ENCODE measurements around the gene PIP4K2A.
"Not testable (repeated sequence)": the region's sequence is repeated elsewhere in the genome, so short reads cannot be mapped to it uniquely, and the experiment has no call there.

The PIP4K2A gene

DNA sequence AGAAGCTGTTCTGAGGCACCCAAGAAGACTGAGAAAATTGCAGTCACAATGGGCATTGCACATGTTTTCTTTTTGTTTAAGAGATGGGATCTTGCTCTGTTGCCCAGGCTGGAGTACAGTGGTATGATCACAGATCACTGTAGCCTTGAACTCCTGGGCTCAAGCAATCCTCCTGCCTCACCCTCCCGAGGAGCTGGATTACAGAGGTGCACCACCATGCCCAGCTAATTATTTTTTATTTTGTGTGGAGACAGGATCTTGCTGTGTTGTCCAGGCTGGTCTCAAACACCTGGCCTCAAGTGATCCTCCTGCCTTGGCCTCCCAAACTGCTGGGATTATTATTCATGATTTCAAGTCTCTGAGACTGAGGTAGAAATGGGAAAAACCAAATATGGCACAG lies 168.7 kb downstream of the PIP4K2A start:
- no peak for DNase-seq

DNA sequence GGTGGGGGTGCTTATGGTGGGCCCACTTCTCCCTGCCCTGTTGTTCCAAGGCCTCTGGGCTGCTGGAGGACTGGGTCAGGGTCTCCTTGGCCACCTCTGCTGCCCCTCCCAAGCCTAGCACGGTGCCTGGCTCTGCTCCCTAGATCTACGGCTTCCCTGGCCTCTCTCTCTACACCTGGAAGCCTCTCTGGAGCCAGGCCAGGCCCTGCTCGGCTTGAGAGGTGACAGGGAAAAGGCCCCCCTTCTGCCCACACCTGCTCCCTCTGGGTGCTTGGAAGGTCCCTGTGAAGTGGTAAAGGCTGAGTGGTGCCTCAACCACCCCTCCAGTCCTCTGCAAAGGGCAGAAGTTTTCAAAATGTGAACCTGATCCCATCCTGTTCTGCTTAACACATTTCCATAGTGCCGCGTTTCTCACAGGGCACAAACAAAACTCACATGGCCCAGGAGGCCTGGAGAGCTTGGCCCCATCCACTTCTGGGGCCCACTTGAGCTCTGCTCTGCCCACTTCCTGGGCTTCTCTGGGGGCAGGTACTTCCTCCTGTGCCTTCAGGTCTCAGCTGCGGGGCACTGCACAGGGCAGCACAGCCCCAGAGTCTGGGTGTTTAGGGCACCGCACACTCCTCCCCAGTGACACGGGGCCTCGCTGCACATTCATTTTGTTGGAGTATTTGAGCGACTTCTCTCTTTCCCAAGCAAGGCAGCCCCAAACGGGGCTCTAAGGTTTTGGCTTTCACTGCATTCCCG lies 169.9 kb downstream of the PIP4K2A start:
- no peak for DNase-seq

DNA sequence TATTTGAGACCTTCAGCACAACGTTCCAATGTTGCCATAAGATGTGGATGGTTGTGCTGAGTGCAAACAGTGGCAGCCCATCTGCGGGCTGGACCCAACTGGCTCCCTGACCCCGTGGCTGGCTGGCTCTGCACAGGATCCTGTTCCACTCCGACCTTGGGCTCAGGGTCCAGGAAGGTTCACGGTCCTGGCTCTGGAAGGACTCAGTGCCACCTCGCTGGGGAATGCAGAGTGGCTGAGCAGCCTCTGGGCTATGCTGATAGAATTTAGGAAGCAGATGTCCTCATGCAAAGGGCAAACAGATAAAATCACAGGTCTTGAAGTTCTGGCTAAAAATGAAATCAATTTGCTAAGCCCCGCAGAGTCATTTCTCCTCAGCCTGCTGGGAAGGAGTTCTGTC lies 171.6 kb downstream of the PIP4K2A start:
- no peak for DNase-seq

DNA sequence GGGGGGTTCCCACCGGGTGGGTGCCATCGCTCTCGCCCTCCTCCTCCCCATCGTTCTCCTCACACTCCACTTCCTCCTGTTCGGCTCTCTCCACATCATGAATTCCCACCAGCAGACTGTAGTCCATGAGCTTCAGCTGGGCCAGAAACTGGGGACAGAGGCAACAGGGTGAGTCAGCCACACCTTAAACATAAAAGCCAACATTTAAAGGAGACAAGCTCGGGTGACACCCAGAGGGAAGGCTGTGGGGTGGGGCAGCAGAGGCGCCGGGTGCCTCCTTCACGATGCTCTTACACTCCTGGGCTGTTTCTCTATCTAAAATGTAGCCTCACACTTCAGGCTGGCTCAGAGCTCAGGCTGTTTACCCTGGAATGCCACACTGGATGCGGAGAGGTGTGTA lies 172.5 kb downstream of the PIP4K2A start:
- no peak for DNase-seq

DNA sequence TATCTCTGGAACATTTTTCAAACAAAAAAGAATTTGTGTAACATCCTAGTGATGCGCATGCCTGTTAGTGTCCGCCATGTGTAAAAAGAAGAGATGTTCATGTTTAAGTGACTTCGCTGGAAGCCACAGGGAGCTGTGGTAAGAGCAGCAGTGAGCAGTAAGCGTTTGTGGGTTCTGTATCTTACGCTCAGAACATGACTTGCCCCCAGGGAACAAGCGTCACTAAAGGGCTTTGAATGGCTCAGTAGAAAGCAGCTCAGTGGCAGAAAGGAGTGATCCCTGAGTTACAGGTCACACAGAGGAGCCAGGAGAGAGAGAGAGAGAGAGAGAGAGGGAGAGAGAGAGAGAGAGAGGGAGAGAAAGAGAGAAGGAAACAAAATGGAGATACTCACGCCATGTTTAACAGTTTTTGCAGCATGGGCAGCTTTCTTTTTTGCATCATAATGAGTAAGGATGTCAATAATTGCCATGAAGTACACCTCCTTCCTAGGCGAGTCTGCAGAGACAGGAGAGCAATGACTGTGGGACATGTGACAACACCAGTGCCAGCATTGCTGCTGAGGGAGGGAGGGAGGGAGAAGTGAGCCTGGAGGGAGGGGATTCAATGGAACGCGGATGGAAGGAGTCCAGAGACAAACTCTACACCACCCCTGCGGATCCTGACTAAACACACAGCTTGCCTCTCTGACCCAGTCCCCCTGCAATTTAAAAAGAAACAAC lies 174.6 kb downstream of the PIP4K2A start:
- DNase-seq: no peak

DNA sequence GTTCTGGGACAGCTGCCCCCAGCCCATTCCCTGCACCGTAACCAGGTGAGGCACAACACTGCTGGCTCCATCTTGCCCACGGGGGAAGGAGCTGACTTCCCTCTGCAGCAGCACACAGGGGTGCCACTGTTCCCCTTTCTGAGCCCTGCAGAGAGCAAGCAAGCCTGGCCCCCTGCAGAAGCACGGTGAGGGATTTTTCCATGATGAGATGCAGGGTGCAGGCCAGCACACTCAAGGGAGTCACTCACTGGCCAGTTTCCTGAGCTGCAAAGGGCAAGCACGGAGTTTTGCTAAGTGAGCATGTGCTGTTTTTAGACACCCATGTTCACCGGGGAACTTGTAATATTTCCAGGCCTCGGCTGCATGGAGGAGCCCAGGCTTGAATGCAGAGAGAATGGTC lies 176.6 kb downstream of the PIP4K2A start:
- DNase-seq: no peak

DNA sequence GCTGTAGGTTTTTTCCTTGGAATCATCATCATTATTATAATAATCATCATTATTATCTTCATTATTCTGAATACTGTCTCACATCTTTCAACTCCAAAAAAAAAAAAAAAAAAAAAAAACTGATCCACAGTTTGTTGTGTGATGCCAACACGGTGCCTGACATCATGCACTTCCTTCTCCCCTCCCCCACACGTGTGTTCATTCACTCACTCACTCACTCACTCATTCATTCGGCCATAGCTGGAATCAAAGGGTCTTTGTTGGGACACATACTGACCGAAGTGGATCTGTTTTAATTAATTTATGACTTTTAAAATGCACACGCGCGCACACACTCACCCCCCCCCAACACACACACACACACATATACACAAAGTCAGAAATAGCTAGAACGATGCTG lies 177.8 kb downstream of the PIP4K2A start:
- DNase-seq: no peak

DNA sequence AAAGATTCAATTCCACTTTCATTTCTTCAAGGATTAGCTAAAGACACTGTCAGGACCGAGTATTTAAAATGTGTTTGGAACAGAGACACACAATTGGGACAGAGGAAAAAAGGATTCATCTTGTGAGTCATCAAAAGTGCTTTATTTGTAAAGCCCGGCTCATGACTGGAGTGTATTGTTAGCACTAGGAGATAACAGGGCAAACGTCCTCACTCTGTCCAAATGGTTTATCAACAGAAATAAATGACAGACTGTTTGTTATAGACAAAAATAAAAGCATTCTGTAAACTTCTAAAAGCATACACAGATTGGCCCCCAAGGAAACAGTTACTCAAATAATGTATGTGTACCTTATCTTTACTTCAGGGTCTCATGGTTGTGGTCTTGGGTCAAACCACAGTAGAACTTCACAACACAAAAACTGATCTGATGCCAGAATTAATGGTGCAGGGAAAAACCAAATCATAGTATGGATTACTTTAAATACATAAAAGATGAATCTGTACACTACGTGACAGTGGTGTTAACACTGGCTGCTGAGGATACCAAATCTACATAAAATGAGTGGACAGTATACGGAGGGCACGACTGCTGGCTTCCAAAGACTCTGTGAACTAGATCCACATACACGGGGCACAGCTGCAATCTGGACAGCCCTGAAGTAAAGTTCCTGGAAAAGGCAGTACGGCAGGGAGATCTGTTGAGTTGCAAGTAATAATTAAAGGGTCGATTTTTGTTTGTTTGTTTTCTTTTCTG lies 179.4 kb downstream of the PIP4K2A start:
- no peak for DNase-seq

DNA sequence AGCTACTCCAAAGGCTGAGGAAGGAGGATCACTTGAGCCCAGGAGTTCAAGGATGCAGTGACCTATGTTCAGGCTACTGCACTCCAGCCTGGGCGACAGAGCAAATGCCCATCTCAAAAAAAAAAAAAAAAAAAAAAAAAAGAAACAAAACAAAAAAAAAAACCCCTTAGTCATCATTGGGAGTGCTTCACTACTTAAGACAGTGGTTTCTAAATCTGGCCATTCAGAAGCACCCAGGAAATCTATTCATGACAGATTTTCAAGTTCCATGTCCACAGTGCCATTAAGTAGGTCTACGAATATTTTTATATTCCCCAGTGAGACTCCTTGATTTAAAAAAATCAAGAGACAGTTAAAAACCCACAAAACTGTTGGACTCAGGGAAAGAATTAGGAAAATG lies 182.9 kb downstream of the PIP4K2A start:
- no peak for DNase-seq

DNA sequence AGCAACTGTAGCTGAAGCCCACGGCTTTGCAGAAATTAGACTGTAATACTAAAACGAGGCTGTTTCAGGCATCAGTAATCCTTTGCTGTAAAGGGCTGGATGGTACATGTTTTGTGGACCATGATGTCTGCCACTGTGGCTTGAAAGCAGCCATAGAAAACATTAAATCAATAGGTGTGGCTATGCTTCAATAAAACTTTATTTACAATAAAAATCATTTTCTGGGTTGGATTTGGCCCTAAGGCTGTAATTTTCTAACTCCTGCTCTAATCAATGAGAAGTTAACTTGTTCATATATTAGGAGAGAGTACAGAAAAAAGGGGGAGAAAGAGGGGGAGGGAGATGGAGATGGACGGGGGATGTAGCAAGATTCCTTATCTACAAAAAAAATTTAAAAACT lies 183.4 kb downstream of the PIP4K2A start:
- no peak for DNase-seq

DNA sequence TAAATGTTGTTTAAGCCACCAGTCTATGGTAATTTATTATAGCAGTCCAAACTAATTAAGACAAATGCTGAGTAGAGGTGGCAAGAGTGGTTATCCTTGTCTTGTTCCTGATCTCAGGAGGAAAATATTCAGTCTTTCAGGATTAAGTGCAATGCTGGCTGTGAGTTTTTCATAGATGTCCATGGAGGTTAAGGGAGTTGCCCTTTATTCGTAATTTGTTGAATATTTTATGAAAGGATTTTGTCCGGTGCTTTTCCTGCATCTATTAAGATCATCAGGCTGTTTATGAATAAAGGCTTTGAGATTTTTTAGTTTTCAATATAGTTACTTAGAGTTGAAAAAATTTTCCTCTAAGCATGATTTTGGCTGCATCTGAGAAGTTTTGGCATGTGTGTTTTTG lies 186.9 kb downstream of the PIP4K2A start:
- no peak for DNase-seq

DNA sequence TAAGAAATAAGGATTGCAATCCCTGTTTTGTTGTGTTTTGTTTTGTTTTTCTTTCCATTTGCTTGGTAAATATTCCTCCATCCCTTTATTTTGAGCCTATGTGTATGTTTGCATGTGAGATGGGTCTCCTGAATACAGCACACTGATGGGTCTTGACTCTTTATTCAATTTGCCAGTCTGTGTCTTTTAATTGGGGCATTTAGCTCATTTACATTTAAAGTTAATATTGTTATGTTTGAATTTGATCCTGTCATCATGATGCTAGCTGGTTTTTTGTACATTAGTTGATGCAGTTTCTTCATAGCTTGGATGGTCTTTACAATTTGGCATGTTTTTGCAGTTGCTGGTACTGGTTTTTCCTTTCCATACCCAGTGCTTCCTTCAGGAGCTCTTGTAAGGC lies 190.0 kb downstream of the PIP4K2A start:
- DNase-seq: not testable (repeated sequence)

DNA sequence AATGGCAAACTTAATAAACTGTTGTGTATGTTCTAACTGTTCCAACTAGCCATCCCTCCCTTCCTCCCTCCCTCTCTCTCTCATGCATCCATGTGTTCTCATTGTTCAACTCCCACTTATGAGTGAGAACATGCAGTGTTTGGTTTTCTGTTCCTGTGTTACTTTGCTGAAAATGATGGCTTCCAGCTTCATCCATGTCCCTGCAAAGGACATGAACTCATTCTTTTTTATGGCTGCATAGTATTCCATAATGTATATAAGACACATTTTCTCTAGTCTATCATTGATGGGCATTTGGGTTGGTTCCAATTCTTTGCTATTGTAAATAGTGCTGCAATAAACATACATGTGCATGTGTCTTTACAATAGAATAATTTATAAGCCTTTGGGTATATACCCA lies 193.7 kb downstream of the PIP4K2A start:
- not testable (repeated sequence) for DNase-seq

DNA sequence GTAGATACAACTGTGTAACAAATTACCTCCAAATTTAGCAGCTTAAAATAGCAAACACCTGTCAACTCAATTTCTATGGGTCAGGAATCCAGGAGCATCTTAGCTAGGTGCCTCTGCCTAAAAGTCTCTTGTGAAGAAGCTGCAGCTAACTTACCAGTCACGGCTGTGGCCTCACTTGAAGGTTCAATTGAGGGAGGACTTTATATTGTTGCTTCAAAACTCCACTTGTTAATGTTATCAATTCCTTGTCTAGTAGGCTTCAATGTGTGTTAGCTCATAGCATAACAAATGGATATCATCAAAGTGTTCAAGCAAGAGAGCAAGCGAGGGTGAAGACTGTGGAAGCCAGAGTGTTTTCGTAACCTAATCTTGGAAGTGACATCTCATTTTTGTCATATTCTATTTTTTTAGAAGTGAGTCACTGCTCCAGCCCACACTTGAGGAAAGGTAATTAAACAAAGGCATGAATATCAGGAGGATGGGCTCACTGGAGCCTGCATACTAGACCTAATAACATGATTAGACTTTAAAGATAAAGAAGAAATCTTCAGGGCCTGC lies 196.1 kb downstream of the PIP4K2A start:
- DNase-seq: no peak

DNA sequence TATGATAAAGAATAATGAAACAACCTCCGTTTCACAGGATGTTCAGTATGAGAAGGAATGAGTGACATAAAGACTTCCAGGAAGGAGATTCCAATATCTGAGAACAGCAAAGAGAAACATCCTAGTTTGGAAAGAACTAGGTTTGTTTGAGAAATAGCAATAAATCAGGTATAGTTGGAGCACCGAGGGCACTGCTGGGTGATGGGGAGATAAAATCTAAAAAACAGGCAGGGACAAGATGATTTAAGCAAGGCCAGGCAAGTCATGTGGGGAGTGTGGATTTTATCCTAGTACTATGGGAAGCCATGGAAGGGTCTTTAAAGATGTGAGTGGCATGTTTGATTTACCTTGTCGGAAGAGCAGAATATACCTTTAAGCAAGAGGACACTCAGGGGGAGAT lies 199.4 kb downstream of the PIP4K2A start:
- no peak for DNase-seq

DNA sequence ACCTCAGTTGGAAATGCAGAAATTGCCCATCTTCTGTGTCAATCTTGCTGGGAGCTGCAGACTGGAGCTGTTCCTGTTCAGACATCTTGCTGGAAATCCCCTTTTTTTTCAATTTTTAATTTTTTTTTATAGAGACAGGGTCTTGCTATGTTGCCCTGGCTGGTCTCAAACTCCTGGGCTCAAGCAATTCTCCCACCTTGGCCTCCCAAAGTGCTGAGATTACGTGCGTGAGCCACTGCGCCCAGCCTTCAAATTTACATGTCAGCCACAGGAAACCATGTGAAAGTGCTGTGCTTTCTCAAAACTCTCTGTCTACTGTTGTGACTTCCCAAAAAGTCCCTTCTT lies 200.0 kb downstream of the PIP4K2A start:
- not testable (repeated sequence) for DNase-seq

DNA sequence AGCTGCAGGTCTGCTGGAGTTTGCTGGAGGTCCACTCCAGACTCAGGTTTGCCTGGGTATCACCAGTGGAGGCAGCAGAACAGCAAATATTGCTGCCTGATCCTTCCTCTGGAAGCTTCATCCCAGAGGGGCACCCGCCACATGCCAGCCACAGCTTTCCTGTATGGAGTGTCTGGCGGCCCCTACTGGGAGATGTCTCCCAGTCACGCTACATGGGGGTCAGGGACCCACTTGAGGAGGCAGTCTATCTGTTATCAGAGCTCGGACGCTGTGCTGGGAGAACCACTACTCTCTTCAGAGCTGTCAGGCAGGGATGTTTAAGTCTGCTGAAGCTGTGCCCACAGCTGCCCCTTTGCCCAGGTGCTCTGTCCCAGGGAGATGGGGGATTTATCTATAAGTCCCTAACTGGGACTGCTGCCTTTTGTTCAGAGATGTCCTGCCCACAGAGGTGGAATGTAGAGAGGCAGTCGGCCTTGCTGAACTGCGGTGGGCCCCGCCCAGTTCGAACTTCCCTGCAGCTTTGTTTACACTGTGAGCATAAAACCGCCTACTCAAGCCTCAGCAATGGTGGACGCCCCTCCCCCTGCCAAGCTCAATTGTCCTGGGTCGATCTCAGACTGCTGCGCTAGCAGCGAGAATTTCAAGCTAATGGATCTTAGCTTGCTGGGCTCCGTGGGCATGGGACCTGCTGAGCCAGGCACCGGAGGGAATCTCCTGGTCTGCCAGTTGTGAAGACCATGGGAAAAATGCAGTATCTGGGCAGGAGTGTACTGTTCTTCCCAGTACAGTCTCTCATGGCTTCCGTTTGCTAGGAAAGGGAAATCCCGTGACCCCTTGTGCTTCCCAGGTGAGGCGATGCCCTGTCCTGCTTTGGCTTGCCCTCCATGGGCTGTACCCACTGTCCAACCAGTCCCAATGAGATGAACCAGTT lies 200.6 kb downstream of the PIP4K2A start:
- DNase-seq: not testable (repeated sequence)

DNA sequence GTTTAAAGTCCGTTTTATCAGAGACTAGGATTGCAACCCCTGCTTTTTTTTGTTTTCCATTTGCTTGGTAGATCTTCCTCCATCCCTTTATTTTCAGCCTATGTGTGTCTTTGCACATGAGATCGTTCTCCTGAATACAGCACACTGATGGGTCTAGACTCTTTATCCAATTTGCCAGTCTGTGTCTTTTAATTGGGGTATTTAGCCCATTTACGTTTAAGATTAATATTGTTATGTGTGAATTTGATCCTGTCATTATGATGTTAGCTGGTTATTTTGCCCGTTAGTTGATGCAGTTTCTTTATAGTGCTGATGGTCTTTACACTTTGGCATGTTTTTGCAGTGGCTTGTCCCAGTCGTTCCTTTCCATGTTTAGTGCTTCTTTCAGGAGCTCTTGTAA lies 202.4 kb downstream of the PIP4K2A start:
- not testable (repeated sequence) for DNase-seq

DNA sequence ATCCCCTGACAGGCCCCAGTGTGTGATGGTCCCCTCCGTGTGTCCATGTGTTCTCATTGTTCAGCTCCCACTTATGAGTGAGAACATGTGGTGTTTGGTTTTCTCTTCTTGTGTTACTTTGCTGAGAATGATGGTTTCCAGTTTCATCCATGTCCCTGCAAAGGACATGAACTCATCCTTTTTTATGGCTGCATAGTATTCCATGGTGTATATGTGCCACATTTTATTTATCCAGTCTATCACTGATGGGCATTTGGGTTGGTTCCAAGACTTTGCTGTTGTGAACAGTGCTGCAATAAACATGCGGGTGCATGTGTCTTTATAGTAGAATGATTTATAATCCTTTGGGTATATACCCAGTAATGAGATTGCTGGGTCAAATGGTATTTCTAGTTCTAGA lies 206.2 kb downstream of the PIP4K2A start:
- DNase-seq: not testable (repeated sequence)

DNA sequence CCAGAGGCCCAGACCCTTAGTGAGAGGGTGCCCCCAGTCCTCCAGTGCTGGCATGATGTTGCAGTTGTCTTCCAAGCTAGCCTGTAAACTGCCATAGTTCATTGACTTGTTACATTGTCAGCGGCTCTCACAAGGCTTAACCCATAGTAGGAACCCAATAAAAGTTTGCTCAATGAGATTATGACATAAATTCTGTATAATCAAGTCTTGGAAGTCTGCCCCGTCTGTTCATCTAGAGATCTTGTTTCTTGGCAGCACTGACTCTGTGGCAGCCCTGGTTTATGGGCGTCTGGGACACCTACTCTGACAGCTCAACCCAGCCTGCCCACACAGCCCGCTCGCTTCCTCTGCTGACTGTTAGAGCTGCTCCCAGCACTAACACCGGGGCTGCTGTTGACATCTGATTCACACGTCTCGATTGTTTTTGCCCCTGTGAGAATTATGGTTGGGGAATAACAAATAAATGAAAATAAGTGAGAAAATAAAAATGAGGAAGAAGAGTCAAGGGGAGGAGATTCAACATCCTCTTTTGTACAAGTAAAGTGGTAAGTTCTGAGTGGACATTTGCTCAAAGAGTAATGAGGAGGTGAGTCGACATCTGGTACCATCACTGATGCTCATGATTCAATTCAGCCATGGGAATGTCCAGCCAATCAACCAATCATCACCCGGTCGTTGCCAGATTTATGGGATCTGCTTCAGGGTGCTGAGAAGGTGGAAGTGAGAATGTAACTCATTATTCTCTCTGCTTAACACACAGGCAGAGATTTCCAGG lies 208.3 kb downstream of the PIP4K2A start:
- DNase-seq: no peak

DNA sequence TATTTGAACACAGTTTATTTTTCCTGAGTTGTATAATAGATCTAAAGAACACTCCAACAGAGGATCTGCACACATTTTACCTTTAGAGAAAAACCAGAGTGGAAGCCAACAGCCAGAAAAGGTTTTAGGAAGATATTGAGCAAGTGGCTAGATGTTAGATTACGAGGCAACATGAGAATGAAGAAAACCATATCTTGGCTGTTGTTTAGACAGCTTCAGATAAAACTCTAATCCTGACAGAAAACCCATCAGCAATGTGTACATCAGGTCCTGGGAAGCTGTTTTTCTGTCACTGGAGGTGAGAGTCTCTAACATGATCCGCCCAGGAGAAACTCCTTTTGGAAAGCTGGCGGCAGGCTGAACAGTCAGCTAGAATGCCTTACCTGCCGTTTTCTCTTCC lies 209.6 kb downstream of the PIP4K2A start:
- DNase-seq: no peak
